K562 (cell line): ENCODE data around the gene MCM6. TPM values are rescaled to one million over a fixed set of nuclear protein-coding genes. Genes with fewer than 3 reads are reported as not detected.

Experiments
- ARID2 ChIP-seq: fragments of 450-650 bp; IDR thresholded peaks from 2 replicates; pipeline ENCODE4 v1.6.1; 2017; ENCODE audit warnings: antibody characterized with exemption, mild to moderate bottlenecking
- ATF4 ChIP-seq: fragments of 450-650 bp; formaldehyde crosslinking; IDR thresholded peaks from 2 replicates; pipeline ENCODE4 v1.4.0; 2022; ENCODE audit warnings: mild to moderate bottlenecking, moderate library complexity
- CEBPB ChIP-seq: fragments of 450-650 bp; IDR thresholded peaks from 2 replicates; pipeline ENCODE4 v1.6.1; 2016; ENCODE audit warnings: missing genetic modification characterization, missing compliant biosample characterization
- CEBPG ChIP-seq, 3 experiments: fragments of 200-800 bp in 1 of 3; sonication (Bioruptor generic) in 1 of 3; sonication (generic) in 1 of 3; formaldehyde crosslinking in 1 of 3; IDR thresholded peaks in 2 of 3; conservative IDR thresholded peaks in 1 of 3; 2 replicates each; pipeline versions ENCODE4 v1.6.1 to v1.8.0; 2016 to 2022; ENCODE audit warnings: missing compliant biosample characterization in 2 of 3, missing genetic modification characterization in 2 of 3, mild to moderate bottlenecking in 1 of 3, missing genetic modification reagents in 1 of 3
- CTCF ChIP-seq, 3 experiments: IDR thresholded peaks in 2 of 3; conservative IDR thresholded peaks in 1 of 3; 2 replicates each; pipeline ENCODE4 v1.5.1; 2011 to 2012; ENCODE audit warnings: low read length in 3 of 3, mild to moderate bottlenecking in 3 of 3, control low read depth in 2 of 3, improper control_type of control experiment in 1 of 3, inconsistent platforms in 1 of 3, low read depth in 1 of 3, mixed read lengths in 1 of 3, moderate library complexity in 1 of 3; ENCODE audit not compliant: insufficient read depth in 2 of 3
- HDAC8 ChIP-seq: fragments of 450-650 bp; IDR thresholded peaks from 2 replicates; pipeline ENCODE4 v1.6.1; 2016; ENCODE audit warnings: mild to moderate bottlenecking, missing genetic modification characterization, moderate library complexity, missing compliant biosample characterization
- HMGN3 ChIP-seq: IDR thresholded peaks from 2 replicates; pipeline ENCODE4 v1.6.1; 2011; ENCODE audit warnings: borderline replicate concordance, low read depth, mild to moderate bottlenecking, mixed read lengths, low read length; ENCODE audit not compliant: insufficient read length; ENCODE audit errors: extremely low read depth
- ILK ChIP-seq: fragments of 450-650 bp; IDR thresholded peaks from 2 replicates; pipeline ENCODE4 v1.6.1; 2016; ENCODE audit warnings: missing genetic modification characterization, low read depth, mild to moderate bottlenecking, missing compliant biosample characterization, moderate library complexity, borderline replicate concordance
- MAZ ChIP-seq, 2 experiments: fragments of 450-650 bp in 1 of 2; sonication (generic) in 1 of 2; formaldehyde crosslinking; IDR thresholded peaks in 1 of 2; conservative IDR thresholded peaks in 1 of 2; 2 replicates each; pipeline versions ENCODE4 v1.4.0 to v1.5.0; 2020; ENCODE audit warnings: mild to moderate bottlenecking in 1 of 2, missing genetic modification reagents in 1 of 2
- MEF2A ChIP-seq: IDR thresholded peaks from 2 replicates; pipeline ENCODE4 v1.6.1; 2011; ENCODE audit warnings: low read depth, mild to moderate bottlenecking, low read length, moderate library complexity; ENCODE audit not compliant: control insufficient read depth
- NFE2 ChIP-seq: IDR thresholded peaks from 2 replicates; pipeline ENCODE4 v1.6.1; 2014; ENCODE audit warnings: antibody characterized with exemption, low read depth
- RBM15 ChIP-seq: fragments of 200-400 bp; formaldehyde crosslinking; IDR thresholded peaks from 2 replicates; pipeline ENCODE4 v1.6.1; 2018; ENCODE audit warnings: mild to moderate bottlenecking, low read length, moderate library complexity; ENCODE audit not compliant: insufficient read depth
- RUNX1 ChIP-seq: sonication (generic); IDR thresholded peaks from 2 replicates; pipeline ENCODE4 v1.6.1; 2016; ENCODE audit warnings: antibody characterized with exemption, low read depth
- polyA plus RNA-seq, 8 experiments: library from polyadenylated mRNA; depleted of rRNA in 4 of 8; stranded (reverse) in 5 of 8; unstranded in 3 of 8; fragments of >200 nt; fragmentation: Nextera tagmentation in 2 of 8; fragmentation: Illumina TruSeq in 1 of 8; extraction: Ambion mirVana in 2 of 8; extraction: Trizol in 1 of 8; gene quantifications; 2 replicates each; pipeline versions ENCODE4 v1.2.1 to v1.2.3, GENCODE V29; 2011 to 2014; ENCODE audit warnings: inconsistent platforms in 1 of 8, missing spikeins in 1 of 8
- total RNA-seq, 7 experiments: library from RNA; depleted of rRNA in 6 of 7; stranded (reverse); fragments of >200 nt in 6 of 7; fragmentation: Illumina TruSeq in 2 of 7; extraction: Trizol in 2 of 7; gene quantifications; 2 replicates each; pipeline versions ENCODE4 v1.2.1 to v1.2.3, GENCODE V29; 2011 to 2021; ENCODE audit warnings: low replicate concordance in 1 of 7
- TF ChIP-seq, protein P1 (sequence below): fragments of 250-450 bp; sonication (Bioruptor Pico); IDR thresholded peaks from 2 replicates; pipeline ENCODE4 v1.8.0; 2022; ENCODE audit warnings: moderate library complexity, mild to moderate bottlenecking, inconsistent platforms
- TF ChIP-seq, protein P2 (sequence below): fragments of 450-650 bp; formaldehyde crosslinking; IDR thresholded peaks from 2 replicates; pipeline ENCODE4 v1.4.0; 2020; ENCODE audit warnings: mild to moderate bottlenecking, moderate library complexity
- TF ChIP-seq, protein P3 (sequence below), 2 experiments: fragments of 450-650 bp; IDR thresholded peaks; 2 replicates each; pipeline ENCODE4 v1.6.1; 2016
- TF ChIP-seq, protein P4 (sequence below): fragments of 250-450 bp; sonication (Bioruptor Pico); IDR thresholded peaks from 2 replicates; pipeline ENCODE4 v1.4.0; 2020; ENCODE audit warnings: mild to moderate bottlenecking, moderate library complexity

MCM6 gene
- total and polyA plus RNA-seq, 9 of the 15 experiments (the other 6 are each of a cell fraction or from before 2014, with no cell fraction given), result 42.6 to 133 (median 82.4) TPM

DNA sequence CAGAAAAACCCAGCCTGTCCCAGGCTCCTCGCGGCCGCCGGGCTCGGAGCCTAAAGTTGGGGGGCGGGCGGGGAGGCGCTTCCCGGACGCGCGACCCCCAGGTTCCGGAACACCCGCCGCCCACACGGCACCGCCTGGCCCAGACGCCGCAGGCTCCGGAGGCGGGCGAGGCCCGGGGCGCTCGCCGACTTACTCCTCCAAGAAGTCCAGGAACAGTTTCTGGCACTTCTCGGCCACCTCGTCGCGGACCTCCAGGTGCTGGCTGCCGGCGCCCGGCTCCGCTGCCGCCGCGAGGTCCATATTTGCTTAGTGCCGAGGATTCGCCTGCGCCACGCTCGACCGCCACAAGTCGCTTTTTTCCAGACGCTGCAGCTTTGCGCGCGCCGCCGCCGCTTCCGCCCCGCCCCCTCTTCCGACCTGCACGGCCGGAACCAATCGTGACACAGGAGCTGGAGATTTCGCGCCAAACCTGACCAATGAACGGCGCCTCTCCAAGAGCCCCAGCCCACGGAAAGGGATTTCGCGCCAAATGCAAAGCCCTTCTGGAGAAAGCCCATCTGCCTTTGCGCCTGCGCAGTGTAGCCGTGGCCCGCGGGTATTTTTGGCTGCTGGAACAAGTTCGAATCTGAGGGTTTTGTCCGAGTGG is at the start of gene MCM6 (continued):
- no peak for TF ChIP-seq ARID2
- no peak for TF ChIP-seq ATF4 (CRISPR knock-in tag)
- no peak for TF ChIP-seq CTCF (IDR thresholded peaks at IDR 0.05 in 2 of 3, conservative IDR thresholded peaks at IDR 0.05 in 1 of 3; ENCODE audit: insufficient read depth in 2 of 3, low read depth in 1 of 3, low read length in 3 of 3)
- TF ChIP-seq ILK (tag), result no peak
- no peak for TF ChIP-seq MEF2A
- TF ChIP-seq, protein P1, sequence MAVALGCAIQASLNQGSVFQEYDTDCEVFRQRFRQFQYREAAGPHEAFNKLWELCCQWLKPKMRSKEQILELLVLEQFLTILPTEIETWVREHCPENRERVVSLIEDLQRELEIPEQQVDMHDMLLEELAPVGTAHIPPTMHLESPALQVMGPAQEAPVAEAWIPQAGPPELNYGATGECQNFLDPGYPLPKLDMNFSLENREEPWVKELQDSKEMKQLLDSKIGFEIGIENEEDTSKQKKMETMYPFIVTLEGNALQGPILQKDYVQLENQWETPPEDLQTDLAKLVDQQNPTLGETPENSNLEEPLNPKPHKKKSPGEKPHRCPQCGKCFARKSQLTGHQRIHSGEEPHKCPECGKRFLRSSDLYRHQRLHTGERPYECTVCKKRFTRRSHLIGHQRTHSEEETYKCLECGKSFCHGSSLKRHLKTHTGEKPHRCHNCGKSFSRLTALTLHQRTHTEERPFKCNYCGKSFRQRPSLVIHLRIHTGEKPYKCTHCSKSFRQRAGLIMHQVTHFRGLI (CRISPR knock-in tag), result no peak
- no peak for TF ChIP-seq HDAC8 (tag)
- peak in 1 of 2 experiments; percentile 98; a peak in 2 of 4 replicates for TF ChIP-seq MAZ (CRISPR knock-in tag; conservative IDR thresholded peaks at IDR 0.05 in 1 of 2, IDR thresholded peaks at IDR 0.05 in 1 of 2)
- TF ChIP-seq, protein P2, sequence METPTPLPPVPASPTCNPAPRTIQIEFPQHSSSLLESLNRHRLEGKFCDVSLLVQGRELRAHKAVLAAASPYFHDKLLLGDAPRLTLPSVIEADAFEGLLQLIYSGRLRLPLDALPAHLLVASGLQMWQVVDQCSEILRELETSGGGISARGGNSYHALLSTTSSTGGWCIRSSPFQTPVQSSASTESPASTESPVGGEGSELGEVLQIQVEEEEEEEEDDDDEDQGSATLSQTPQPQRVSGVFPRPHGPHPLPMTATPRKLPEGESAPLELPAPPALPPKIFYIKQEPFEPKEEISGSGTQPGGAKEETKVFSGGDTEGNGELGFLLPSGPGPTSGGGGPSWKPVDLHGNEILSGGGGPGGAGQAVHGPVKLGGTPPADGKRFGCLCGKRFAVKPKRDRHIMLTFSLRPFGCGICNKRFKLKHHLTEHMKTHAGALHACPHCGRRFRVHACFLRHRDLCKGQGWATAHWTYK, result 0 out of 2 replicates have a peak, but pooled peaks have one; percentile 9
- TF ChIP-seq HMGN3, result peak; percentile 43
- no peak for TF ChIP-seq RBM15
- no peak for TF ChIP-seq CEBPG (CRISPR knock-in tag; IDR thresholded peaks at IDR 0.05)
- TF ChIP-seq CEBPG (tag; conservative IDR thresholded peaks at IDR 0.05 in 1 of 2, IDR thresholded peaks at IDR 0.05 in 1 of 2), result no peak
- TF ChIP-seq RUNX1, result no peak
- TF ChIP-seq, protein P3, sequence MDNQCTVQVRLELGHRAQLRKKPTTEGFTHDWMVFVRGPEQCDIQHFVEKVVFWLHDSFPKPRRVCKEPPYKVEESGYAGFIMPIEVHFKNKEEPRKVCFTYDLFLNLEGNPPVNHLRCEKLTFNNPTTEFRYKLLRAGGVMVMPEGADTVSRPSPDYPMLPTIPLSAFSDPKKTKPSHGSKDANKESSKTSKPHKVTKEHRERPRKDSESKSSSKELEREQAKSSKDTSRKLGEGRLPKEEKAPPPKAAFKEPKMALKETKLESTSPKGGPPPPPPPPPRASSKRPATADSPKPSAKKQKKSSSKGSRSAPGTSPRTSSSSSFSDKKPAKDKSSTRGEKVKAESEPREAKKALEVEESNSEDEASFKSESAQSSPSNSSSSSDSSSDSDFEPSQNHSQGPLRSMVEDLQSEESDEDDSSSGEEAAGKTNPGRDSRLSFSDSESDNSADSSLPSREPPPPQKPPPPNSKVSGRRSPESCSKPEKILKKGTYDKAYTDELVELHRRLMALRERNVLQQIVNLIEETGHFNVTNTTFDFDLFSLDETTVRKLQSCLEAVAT (IDR thresholded peaks at IDR 0.05), result no peak; a peak in 1 of 4 replicates
- no peak for TF ChIP-seq CEBPB (tag)
- TF ChIP-seq NFE2, result no peak
- TF ChIP-seq, protein P4, sequence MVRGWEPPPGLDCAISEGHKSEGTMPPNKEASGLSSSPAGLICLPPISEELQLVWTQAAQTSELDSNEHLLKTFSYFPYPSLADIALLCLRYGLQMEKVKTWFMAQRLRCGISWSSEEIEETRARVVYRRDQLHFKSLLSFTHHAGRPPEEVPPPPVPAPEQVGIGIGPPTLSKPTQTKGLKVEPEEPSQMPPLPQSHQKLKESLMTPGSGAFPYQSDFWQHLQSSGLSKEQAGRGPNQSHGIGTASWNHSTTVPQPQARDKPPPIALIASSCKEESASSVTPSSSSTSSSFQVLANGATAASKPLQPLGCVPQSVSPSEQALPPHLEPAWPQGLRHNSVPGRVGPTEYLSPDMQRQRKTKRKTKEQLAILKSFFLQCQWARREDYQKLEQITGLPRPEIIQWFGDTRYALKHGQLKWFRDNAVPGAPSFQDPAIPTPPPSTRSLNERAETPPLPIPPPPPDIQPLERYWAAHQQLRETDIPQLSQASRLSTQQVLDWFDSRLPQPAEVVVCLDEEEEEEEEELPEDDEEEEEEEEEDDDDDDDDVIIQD (CRISPR knock-in tag), result no peak
